Body of pancreas (tissue), 4 donors: ENCODE results near the gene THAP8.

Source experiments
- POLR2A ChIP-seq, 3 donors: fragments of 450-650 bp; IDR thresholded peaks; one replicate each; pipeline ENCODE4 v1.6.1; 2016; ENCODE audit warnings: antibody characterized with exemption in 3 of 3, mild to moderate bottlenecking in 2 of 3
- TF ChIP-seq, protein P1 (sequence below), 7 experiments: fragments of 450-650 bp in 4 of 7; fragments of 200-600 bp in 3 of 7; sonication (generic) in 3 of 7; IDR thresholded peaks; one replicate each; pipeline ENCODE4 v1.5.1; 2016 to 2019; ENCODE audit warnings: antibody characterized with exemption in 7 of 7

DNA sequence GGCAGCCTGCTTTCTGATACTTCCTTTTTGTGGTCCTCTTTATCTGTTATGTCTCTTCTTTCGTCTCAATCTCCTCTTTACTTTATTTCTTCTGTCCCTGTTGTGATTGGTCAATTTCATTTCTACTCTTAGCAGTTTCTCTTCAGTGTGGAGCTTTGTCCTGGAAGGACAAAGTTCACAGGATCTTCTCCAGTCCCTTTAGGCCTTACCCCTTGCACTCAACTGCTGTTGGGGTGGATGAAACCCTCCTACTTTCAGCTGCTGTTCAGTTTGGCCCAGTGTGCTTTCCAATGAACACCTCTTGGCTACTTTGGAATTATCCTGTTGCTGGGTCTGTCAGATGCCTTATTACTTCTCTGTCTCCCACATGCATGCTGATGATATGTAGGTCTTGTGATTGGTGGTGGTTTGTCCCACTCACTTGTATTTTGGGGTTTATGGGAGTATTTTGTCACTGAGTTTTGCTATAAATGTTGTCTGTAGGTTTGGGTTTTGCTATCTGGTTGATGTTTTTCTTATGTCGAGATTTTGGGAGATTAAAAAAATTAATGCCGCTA, 25.4 kb upstream of the THAP8 start:
- no peak for TF ChIP-seq POLR2A (IDR thresholded peaks at IDR 0.05)
- TF ChIP-seq, protein P1, sequence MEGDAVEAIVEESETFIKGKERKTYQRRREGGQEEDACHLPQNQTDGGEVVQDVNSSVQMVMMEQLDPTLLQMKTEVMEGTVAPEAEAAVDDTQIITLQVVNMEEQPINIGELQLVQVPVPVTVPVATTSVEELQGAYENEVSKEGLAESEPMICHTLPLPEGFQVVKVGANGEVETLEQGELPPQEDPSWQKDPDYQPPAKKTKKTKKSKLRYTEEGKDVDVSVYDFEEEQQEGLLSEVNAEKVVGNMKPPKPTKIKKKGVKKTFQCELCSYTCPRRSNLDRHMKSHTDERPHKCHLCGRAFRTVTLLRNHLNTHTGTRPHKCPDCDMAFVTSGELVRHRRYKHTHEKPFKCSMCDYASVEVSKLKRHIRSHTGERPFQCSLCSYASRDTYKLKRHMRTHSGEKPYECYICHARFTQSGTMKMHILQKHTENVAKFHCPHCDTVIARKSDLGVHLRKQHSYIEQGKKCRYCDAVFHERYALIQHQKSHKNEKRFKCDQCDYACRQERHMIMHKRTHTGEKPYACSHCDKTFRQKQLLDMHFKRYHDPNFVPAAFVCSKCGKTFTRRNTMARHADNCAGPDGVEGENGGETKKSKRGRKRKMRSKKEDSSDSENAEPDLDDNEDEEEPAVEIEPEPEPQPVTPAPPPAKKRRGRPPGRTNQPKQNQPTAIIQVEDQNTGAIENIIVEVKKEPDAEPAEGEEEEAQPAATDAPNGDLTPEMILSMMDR (IDR thresholded peaks at IDR 0.05), result no peak
